GM12891 (cell line): ENCODE measurements around the gene LRIG1.

Experiments
- POLR2A ChIP-seq: IDR thresholded peaks from 2 replicates; pipeline ENCODE4 v1.6.1; 2011; ENCODE audit warnings: low read depth, low read length, control low read depth
- POLR2AphosphoS5 ChIP-seq: IDR thresholded peaks from 2 replicates; pipeline ENCODE4 v1.6.1; 2011; ENCODE audit warnings: low read depth, low read length, control low read depth
- POU2F2 ChIP-seq: IDR thresholded peaks from 2 replicates; pipeline ENCODE4 v1.6.1; 2011; ENCODE audit warnings: low read depth, mild to moderate bottlenecking, control low read depth, low read length, moderate library complexity
- SPI1 ChIP-seq: IDR thresholded peaks from 2 replicates; pipeline ENCODE4 v1.6.1; 2011; ENCODE audit warnings: low read depth, low read length, control low read depth
- TAF1 ChIP-seq: IDR thresholded peaks from 2 replicates; pipeline ENCODE4 v1.6.1; 2011; ENCODE audit warnings: low read depth, low read length, control low read depth

- TF ChIP-seq TAF1 (no peak), POLR2AphosphoS5 (no peak), POLR2A (no peak), POU2F2 (no peak), SPI1 (no peak)
Measured at GRCh38 chr3:66370179-66370578, 130.6 kb downstream of the LRIG1 start.
